ENCODE results near the gene ANTXR1. TPM values are rescaled to one million over a fixed set of nuclear protein-coding genes. Genes with fewer than 3 reads are reported as not detected.

ANTXR1 gene
- total and polyA plus RNA-seq, 2 donors (not counting 3 experiments of a cell fraction or from before 2014, with no cell fraction given) = 4.2 to 17.3 TPM

- Histone ChIP-seq H3K4me3 (replicated peaks in 1 of 3; ENCODE audit: insufficient read depth in 1 of 3, low read depth in 1 of 3, low read length in 3 of 3) (no peak overlapping the region), H3K27ac (ENCODE audit: insufficient read depth, low read depth, low read length) (no peak overlapping the region), H2AFZ (ENCODE audit: low read depth, low read length) (no peak overlapping the region), H3K9ac (replicated peaks; ENCODE audit: extremely low read depth, insufficient read depth, low read length) (no peak overlapping the region), H3K9me1 (replicated peaks; ENCODE audit: control insufficient read depth, extremely low read depth, insufficient read depth, low read length) (no peaks in the 10 kb centered on the region), H3K36me3 (ENCODE audit: control insufficient read depth in 2 of 2, extremely low read depth in 1 of 2, insufficient read depth in 2 of 2, low read length in 2 of 2) (no peaks in the 10 kb centered on the region), H3K4me1 (ENCODE audit: control insufficient read depth, extremely low read depth, insufficient read depth, low read length) (peaks cover 20% of the 10 kb centered on the region), H3K4me2 (ENCODE audit: insufficient read depth, low read length) (no peak overlapping the region), H3K27me3 (ENCODE audit: control insufficient read depth in 2 of 2, insufficient read depth in 2 of 2, low read length in 2 of 2) (no peaks in the 10 kb centered on the region), H4K20me1 (replicated peaks; ENCODE audit: control insufficient read depth, extremely low read depth, insufficient read depth, low read length) (no peaks in the 10 kb centered on the region), H3K79me2 (ENCODE audit: control insufficient read depth, insufficient read depth, low read length) (no peaks in the 10 kb centered on the region), H3K9me3 (replicated peaks; ENCODE audit: control insufficient read depth, insufficient read depth, low read length) (no peaks in the 10 kb centered on the region)
- no TSS peak for BruUV-seq (replicated peaks)
- dilution Hi-C loops (cut with MboI; ENCODE audit: extremely low pct_ligation_motif_present, low sequenced_read_pairs) (no loop called here), intact Hi-C loops (cut with micrococcal nuclease) (loop anchor here (1.0 to 2.0 kb wide), 3 partner anchors 35 to 225 kb away; no protein-coding TSS in a partner anchor)
- TF ChIP-seq JUN (IDR thresholded peaks at IDR 0.05; ENCODE audit: borderline replicate concordance, insufficient read depth, insufficient read length, low read depth) (no peak), CTCF (IDR thresholded peaks at IDR 0.05; ENCODE audit: extremely low read depth in 1 of 2, insufficient read depth in 1 of 2, low read depth in 1 of 2, low read length in 2 of 2) (no peak), POLR2AphosphoS5 (IDR thresholded peaks at IDR 0.05; ENCODE audit: insufficient read depth, low read depth, low read length) (no peak), GATA2 (IDR thresholded peaks at IDR 0.05; ENCODE audit: insufficient read depth, insufficient read length, low read depth, low read length) (no peak), FOS (IDR thresholded peaks at IDR 0.05; ENCODE audit: borderline replicate concordance, insufficient read depth, low read length) (no peak), MAX (IDR thresholded peaks at IDR 0.05; ENCODE audit: insufficient read depth, insufficient read length) (no peak), MYC (IDR thresholded peaks at IDR 0.05; ENCODE audit: low read depth, low read length) (no peak)
- POLR2A ChIA-PET = no interaction called here
- DNase-seq (ENCODE audit: low read depth, low spot score) (no peak), FAIRE-seq (no peak)
- CTCF ChIA-PET = interaction anchor here (1.4 to 3.2 kb wide), 2 partner anchors 16 to 21 kb away, joined by 4 to 12 read pairs; no protein-coding TSS in a partner anchor
Observed at GRCh38 chr2:69081757-69082156, 68.8 kb downstream of the ANTXR1 start.
